GM18520 (cell line): ENCODE measurements around the gene RRAGD.

Experiments used
- ATAC-seq: cut with Tn5 transposase; IDR thresholded peaks from one replicate; pipeline ENCODE4 v1.9.1; 2021; ENCODE audit not compliant: unreplicated experiment

Gene RRAGD

GRCh38 chr6:89348372-89348771 is 63.7 kb downstream of the RRAGD start:
- no peak for ATAC-seq

- ATAC-seq = no peak
Observed at GRCh38 chr6:89347825-89348224, 64.2 kb downstream of the RRAGD start.

GRCh38 chr6:89346433-89346832 is 65.6 kb downstream of the RRAGD start:
- no peak for ATAC-seq

GRCh38 chr6:89339565-89339964 is 72.5 kb downstream of the RRAGD start:
- no peak for ATAC-seq

GRCh38 chr6:89335164-89335563 is 76.9 kb downstream of the RRAGD start:
- ATAC-seq = no peak

GRCh38 chr6:89330910-89331309 is 81.2 kb downstream of the RRAGD start:
- ATAC-seq = no peak

- no peak for ATAC-seq
Observed at GRCh38 chr6:89328976-89329375, 83.1 kb downstream of the RRAGD start.

GRCh38 chr6:89324304-89324703 is 87.8 kb downstream of the RRAGD start:
- no peak for ATAC-seq

- no peak for ATAC-seq
Observed at GRCh38 chr6:89323511-89323971, 88.5 kb downstream of the RRAGD start.

GRCh38 chr6:89321131-89321970 is 90.7 kb downstream of the RRAGD start:
- no peak for ATAC-seq

- no peak for ATAC-seq
Observed at GRCh38 chr6:89320012-89320559, 92.0 kb downstream of the RRAGD start.

GRCh38 chr6:89317067-89317466 is 95.0 kb downstream of the RRAGD start:
- no peak for ATAC-seq

- no peak for ATAC-seq
Observed at GRCh38 chr6:89315249-89315885, 96.7 kb downstream of the RRAGD start, which contains the start of gene GABRR2. Gene GABRR2 (minus strand): TSS chr6:89315299. CDS start chr6:89315165, 134 bp downstream.

GRCh38 chr6:89314692-89315091 is 97.4 kb downstream of the RRAGD start:
- ATAC-seq = no peak
